HepG2 (cell line): ENCODE measurements around the gene ANKRD42. TPM values are rescaled to one million over a fixed set of nuclear protein-coding genes. Genes with fewer than 3 reads are reported as not detected.

Experiments used
- DNMT3B ChIP-seq: conservative IDR thresholded peaks from 2 replicates; pipeline ENCODE4 v1.6.1; 2016; ENCODE audit warnings: missing biosample characterization, control low read depth
- HMG20A ChIP-seq: IDR thresholded peaks from 2 replicates; pipeline ENCODE4 v1.6.1; 2016; ENCODE audit warnings: borderline replicate concordance
- JUND ChIP-seq: sonication (generic); formaldehyde crosslinking; IDR thresholded peaks from 2 replicates; pipeline ENCODE4 v1.8.0; 2022; ENCODE audit warnings: mild to moderate bottlenecking, missing genetic modification reagents
- MLXIP ChIP-seq: sonication (generic); formaldehyde crosslinking; IDR thresholded peaks from 2 replicates; pipeline ENCODE4 v1.9.0; 2021; ENCODE audit warnings: missing genetic modification reagents, borderline replicate concordance
- NR2C2 ChIP-seq: sonication (generic); formaldehyde crosslinking; IDR thresholded peaks from 2 replicates; pipeline ENCODE4 v1.4.0; 2020; ENCODE audit warnings: missing genetic modification reagents, mild to moderate bottlenecking, moderate library complexity, borderline replicate concordance
- REST ChIP-seq, 2 experiments: IDR thresholded peaks; 2 replicates each; pipeline ENCODE4 v1.6.1; 2011 to 2012; ENCODE audit warnings: low read length in 2 of 2, borderline replicate concordance in 1 of 2, low read depth in 1 of 2, mild to moderate bottlenecking in 1 of 2, moderate library complexity in 1 of 2
- SKI ChIP-seq: fragments of 450-650 bp; IDR thresholded peaks from one replicate; pipeline ENCODE4 v1.6.1; 2018; ENCODE audit warnings: mild to moderate bottlenecking; ENCODE audit not compliant: partially characterized antibody
- U2AF1 ChIP-seq: fragments of 200-400 bp; formaldehyde crosslinking; optimal IDR thresholded peaks from 2 replicates; pipeline ENCODE3; 2017; ENCODE audit warnings: mild to moderate bottlenecking, low read depth, low read length
- YY1 ChIP-seq: IDR thresholded peaks from 2 replicates; pipeline ENCODE4 v1.6.1; 2011; ENCODE audit warnings: low read length, low read depth, moderate library complexity, mild to moderate bottlenecking; ENCODE audit not compliant: insufficient read depth, insufficient replicate concordance
- ZBTB26 ChIP-seq: IDR thresholded peaks from 2 replicates; pipeline ENCODE4 v1.6.1; 2016; ENCODE audit warnings: missing compliant biosample characterization, missing genetic modification reagents, borderline replicate concordance
- ZBTB34 ChIP-seq: sonication (generic); formaldehyde crosslinking; IDR thresholded peaks from 2 replicates; pipeline ENCODE4 v1.8.0; 2022; ENCODE audit warnings: mild to moderate bottlenecking, missing genetic modification reagents
- ZMAT3 ChIP-seq: sonication (generic); formaldehyde crosslinking; conservative IDR thresholded peaks from 2 replicates; pipeline ENCODE4 v1.7.0; 2021; ENCODE audit warnings: missing genetic modification reagents
- ZNF441 ChIP-seq: sonication (generic); formaldehyde crosslinking; IDR thresholded peaks from 2 replicates; pipeline ENCODE4 v1.7.0; 2021; ENCODE audit warnings: missing genetic modification reagents, borderline replicate concordance
- ZNF510 ChIP-seq: sonication (generic); formaldehyde crosslinking; IDR thresholded peaks from 2 replicates; pipeline ENCODE4 v1.4.0; 2020; ENCODE audit warnings: low read depth, mild to moderate bottlenecking, missing genetic modification reagents
- ZNF615 ChIP-seq: sonication (generic); formaldehyde crosslinking; IDR thresholded peaks from 2 replicates; pipeline ENCODE4 v1.5.0; 2020; ENCODE audit warnings: mild to moderate bottlenecking, missing genetic modification reagents, borderline replicate concordance
- ZNF629 ChIP-seq: sonication (generic); formaldehyde crosslinking; conservative IDR thresholded peaks from 2 replicates; pipeline ENCODE4 v1.5.0; 2020; ENCODE audit warnings: missing genetic modification reagents
- ZNF709 ChIP-seq: sonication (generic); formaldehyde crosslinking; IDR thresholded peaks from 2 replicates; pipeline ENCODE4 v1.5.0; 2020; ENCODE audit warnings: mild to moderate bottlenecking, missing genetic modification reagents
- ZNF841 ChIP-seq: sonication (generic); formaldehyde crosslinking; IDR thresholded peaks from 2 replicates; pipeline ENCODE4 v1.8.1; 2023; ENCODE audit warnings: missing genetic modification reagents, borderline replicate concordance
- polyA plus RNA-seq, 8 experiments: library from polyadenylated mRNA; depleted of rRNA in 3 of 8; stranded (reverse) in 7 of 8; unstranded in 1 of 8; fragments of >200 nt; fragmentation: Illumina TruSeq in 4 of 8; extraction: Trizol in 4 of 8; gene quantifications; 2 replicates each; pipeline versions ENCODE4 v1.2.1 to v1.2.3, GENCODE V29; 2011 to 2016; ENCODE audit warnings: low read depth in 4 of 8, missing spikeins in 1 of 8, mixed read lengths in 1 of 8; ENCODE audit not compliant: insufficient read depth in 1 of 8
- total RNA-seq, 5 experiments: library from RNA; depleted of rRNA; stranded (reverse); fragments of >200 nt; fragmentation: Illumina TruSeq; extraction: Trizol; gene quantifications; 2 replicates each; pipeline ENCODE4 v1.2.3, GENCODE V29; 2016; ENCODE audit warnings: low read depth in 1 of 5

ANKRD42 gene
- total and polyA plus RNA-seq, 2 of the 13 experiments (the other 11 are each of a cell fraction or from before 2014, with no cell fraction given) = 2.2 to 3.7 TPM

GRCh38 chr11:83285771-83286528 is 92.4 kb downstream of the ANKRD42 start, which contains the start of gene CCDC90B (continued):
- no peak for TF ChIP-seq MLXIP
- peak; percentile 76; the same call in 1 of the 2 replicates for TF ChIP-seq ZBTB26
- peak; percentile 99 for TF ChIP-seq YY1
- TF ChIP-seq ZNF441 (CRISPR knock-in tag) = peak; percentile 77
- peak; percentile 58 for TF ChIP-seq SKI
- TF ChIP-seq ZNF709 (CRISPR knock-in tag) = peak; percentile 88
- TF ChIP-seq REST (IDR thresholded peaks at IDR 0.05; ENCODE audit: borderline replicate concordance in 1 of 2, low read depth in 1 of 2, low read length in 2 of 2) = peak in 1 of 2 experiments; percentile 35; a peak in 1 of 4 replicates
- TF ChIP-seq JUND (CRISPR knock-in tag) = peak; percentile 54; the same call in 1 of the 2 replicates
- no peak for TF ChIP-seq DNMT3B
- TF ChIP-seq ZNF510 (CRISPR knock-in tag) = no peak
- no peak; the same call in 1 of the 2 replicates for TF ChIP-seq ZNF615 (CRISPR knock-in tag)
- TF ChIP-seq ZNF841 = peak; percentile 83; the same call in 1 of the 2 replicates
- no peak for TF ChIP-seq ZBTB34 (CRISPR knock-in tag)
- TF ChIP-seq ZNF629 (CRISPR knock-in tag) = no peak
- TF ChIP-seq NR2C2 (CRISPR knock-in tag) = peak; percentile 89
- TF ChIP-seq ZMAT3 (CRISPR knock-in tag) = peak; percentile 21; the same call in 1 of the 2 replicates
- TF ChIP-seq HMG20A (CRISPR knock-in tag) = peak; percentile 44; the same call in 1 of the 2 replicates
- TF ChIP-seq U2AF1 = peak; percentile 99
